ENCODE measurements around the gene VMP1. TPM values are rescaled to one million over a fixed set of nuclear protein-coding genes. Genes with fewer than 3 reads are reported as not detected.

The VMP1 gene
- total and polyA plus RNA-seq, 2 of the 13 experiments (the other 11 are each of a cell fraction or from before 2014, with no cell fraction given), result 186 to 271 TPM

- TF ChIP-seq ZNF589 (CRISPR knock-in tag; conservative IDR thresholded peaks at IDR 0.05) (no peak), MTF2 (CRISPR knock-in tag; IDR thresholded peaks at IDR 0.05; ENCODE audit: borderline replicate concordance) (no peak), KDM5A (IDR thresholded peaks at IDR 0.05; ENCODE audit: borderline replicate concordance, low read length) (0 out of 2 replicates have a peak, but pooled peaks have one; percentile 31), ZBTB44 (CRISPR knock-in tag; IDR thresholded peaks at IDR 0.05) (no peak), HIVEP1 (CRISPR knock-in tag; IDR thresholded peaks at IDR 0.05) (no peak), NCOA2 (CRISPR knock-in tag; IDR thresholded peaks at IDR 0.05) (peak; percentile 69), ZNF264 (CRISPR knock-in tag; IDR thresholded peaks at IDR 0.05) (no peak), MIER3 (CRISPR knock-in tag; IDR thresholded peaks at IDR 0.05; ENCODE audit: borderline replicate concordance) (no peak), SAFB2 (CRISPR knock-in tag; IDR thresholded peaks at IDR 0.05; ENCODE audit: borderline replicate concordance, low read depth) (0 out of 2 replicates have a peak, but pooled peaks have one; percentile 60), NFE2L2 (IDR thresholded peaks at IDR 0.05; ENCODE audit: low read length) (peak; percentile 73), ZNF629 (CRISPR knock-in tag; conservative IDR thresholded peaks at IDR 0.05) (no peak), PAF1 (CRISPR knock-in tag; IDR thresholded peaks at IDR 0.05) (no peak), ISX (CRISPR knock-in tag; conservative IDR thresholded peaks at IDR 0.05) (no peak), ZSCAN30 (CRISPR knock-in tag; IDR thresholded peaks at IDR 0.05) (no peak), NR2F6 (IDR thresholded peaks at IDR 0.05) (no peak; the same call in 1 of the 2 replicates), NR2F6 (CRISPR knock-in tag; IDR thresholded peaks at IDR 0.05) (no peak; the same call in 1 of the 2 replicates), MED1 (CRISPR knock-in tag; IDR thresholded peaks at IDR 0.05) (peak; percentile 88), ZBTB1 (CRISPR knock-in tag; IDR thresholded peaks at IDR 0.05; ENCODE audit: borderline replicate concordance) (no peak), SUZ12 (IDR thresholded peaks at IDR 0.05; ENCODE audit: low read depth, low read length) (no peak), EZH2 (conservative IDR thresholded peaks at IDR 0.05; ENCODE audit: low read depth, low read length) (no peak), ZNF746 (CRISPR knock-in tag; IDR thresholded peaks at IDR 0.05) (no peak), ZMYM2 (CRISPR knock-in tag; IDR thresholded peaks at IDR 0.05) (no peak), KDM4B (CRISPR knock-in tag; IDR thresholded peaks at IDR 0.05) (no peak), ZNF460 (CRISPR knock-in tag; IDR thresholded peaks at IDR 0.05; ENCODE audit: borderline replicate concordance) (no peak), SALL1 (CRISPR knock-in tag; IDR thresholded peaks at IDR 0.05) (peak; percentile 28; the same call in 1 of the 2 replicates), TBX2 (CRISPR knock-in tag; IDR thresholded peaks at IDR 0.05; ENCODE audit: borderline replicate concordance) (0 out of 2 replicates have a peak, but pooled peaks have one; percentile 31), ZSCAN22 (CRISPR knock-in tag; IDR thresholded peaks at IDR 0.05) (no peak), ZNF773 (CRISPR knock-in tag; IDR thresholded peaks at IDR 0.05; ENCODE audit: borderline replicate concordance) (no peak)
- TF ChIP-seq, protein P1, sequence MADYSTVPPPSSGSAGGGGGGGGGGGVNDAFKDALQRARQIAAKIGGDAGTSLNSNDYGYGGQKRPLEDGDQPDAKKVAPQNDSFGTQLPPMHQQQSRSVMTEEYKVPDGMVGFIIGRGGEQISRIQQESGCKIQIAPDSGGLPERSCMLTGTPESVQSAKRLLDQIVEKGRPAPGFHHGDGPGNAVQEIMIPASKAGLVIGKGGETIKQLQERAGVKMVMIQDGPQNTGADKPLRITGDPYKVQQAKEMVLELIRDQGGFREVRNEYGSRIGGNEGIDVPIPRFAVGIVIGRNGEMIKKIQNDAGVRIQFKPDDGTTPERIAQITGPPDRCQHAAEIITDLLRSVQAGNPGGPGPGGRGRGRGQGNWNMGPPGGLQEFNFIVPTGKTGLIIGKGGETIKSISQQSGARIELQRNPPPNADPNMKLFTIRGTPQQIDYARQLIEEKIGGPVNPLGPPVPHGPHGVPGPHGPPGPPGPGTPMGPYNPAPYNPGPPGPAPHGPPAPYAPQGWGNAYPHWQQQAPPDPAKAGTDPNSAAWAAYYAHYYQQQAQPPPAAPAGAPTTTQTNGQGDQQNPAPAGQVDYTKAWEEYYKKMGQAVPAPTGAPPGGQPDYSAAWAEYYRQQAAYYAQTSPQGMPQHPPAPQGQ (CRISPR knock-in tag; IDR thresholded peaks at IDR 0.05; ENCODE audit: borderline replicate concordance), result no peak
- TF ChIP-seq, protein P2, sequence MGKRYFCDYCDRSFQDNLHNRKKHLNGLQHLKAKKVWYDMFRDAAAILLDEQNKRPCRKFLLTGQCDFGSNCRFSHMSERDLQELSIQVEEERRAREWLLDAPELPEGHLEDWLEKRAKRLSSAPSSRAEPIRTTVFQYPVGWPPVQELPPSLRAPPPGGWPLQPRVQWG (CRISPR knock-in tag; IDR thresholded peaks at IDR 0.05; ENCODE audit: borderline replicate concordance, low read depth), result no peak
Measured at GRCh38 chr17:59829217-59830006, 122.0 kb downstream of the VMP1 start (continued).
